Effector CD4-positive, alpha-beta T cell (primary cell): Measurements from ENCODE around the gene PCARE.

Experiments used
- DNase-seq: peaks from one replicate; pipeline ENCODE4 v3.0.0-alpha.2; 2020

Gene PCARE

DNA sequence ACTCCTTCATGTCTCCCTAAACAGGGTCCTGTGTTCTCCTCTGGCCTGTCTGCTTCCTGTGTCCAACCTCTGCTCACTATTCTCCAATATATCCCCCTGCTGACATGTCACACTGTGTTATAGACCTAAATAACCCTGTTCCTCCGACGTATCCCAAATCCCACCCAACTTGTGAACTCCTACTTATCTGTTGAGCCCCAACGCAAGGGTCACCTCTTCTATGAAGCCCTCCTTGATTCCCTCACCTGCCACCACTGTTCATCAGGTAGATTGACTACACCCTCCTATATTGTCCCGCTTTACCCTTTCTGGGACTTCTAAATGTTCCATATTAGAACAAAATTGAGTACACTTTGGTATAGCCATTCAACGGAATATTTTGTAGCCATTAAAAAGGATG, 42.1 kb downstream of the PCARE start:
- no peak for DNase-seq

- DNase-seq: no peak
Observed at GRCh38 chr2:29031046-29031445, 43.3 kb downstream of the PCARE start.

GRCh38 chr2:29025711-29026110, 48.6 kb downstream of the PCARE start:
- DNase-seq: no peak

GRCh38 chr2:29024882-29025430, 49.4 kb downstream of the PCARE start:
- no peak for DNase-seq

DNA sequence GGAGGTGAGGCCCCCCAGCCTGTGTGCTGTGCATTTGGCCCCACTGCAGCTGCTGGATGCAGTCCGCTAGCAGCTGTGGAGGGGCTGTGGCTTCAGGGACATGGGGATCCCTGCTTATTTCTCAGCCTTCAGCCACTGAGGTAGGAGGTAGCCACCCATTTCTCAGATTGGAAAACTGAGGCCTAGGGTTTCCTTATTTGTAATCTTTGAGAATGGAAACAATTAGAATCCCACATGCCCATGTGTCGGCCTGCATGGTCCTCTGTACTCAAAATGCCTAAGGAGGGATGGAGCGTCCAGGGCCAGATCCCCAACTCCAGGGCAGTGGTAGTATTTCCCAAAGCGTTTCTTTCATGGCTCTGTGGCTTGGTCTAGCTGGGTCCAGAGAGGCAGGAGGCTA, 51.1 kb downstream of the PCARE start:
- DNase-seq: no peak

- DNase-seq: no peak
Observed at GRCh38 chr2:29022679-29023078, 51.6 kb downstream of the PCARE start.

- DNase-seq: no peak
Observed at GRCh38 chr2:29021886-29022285, 52.4 kb downstream of the PCARE start.

DNA sequence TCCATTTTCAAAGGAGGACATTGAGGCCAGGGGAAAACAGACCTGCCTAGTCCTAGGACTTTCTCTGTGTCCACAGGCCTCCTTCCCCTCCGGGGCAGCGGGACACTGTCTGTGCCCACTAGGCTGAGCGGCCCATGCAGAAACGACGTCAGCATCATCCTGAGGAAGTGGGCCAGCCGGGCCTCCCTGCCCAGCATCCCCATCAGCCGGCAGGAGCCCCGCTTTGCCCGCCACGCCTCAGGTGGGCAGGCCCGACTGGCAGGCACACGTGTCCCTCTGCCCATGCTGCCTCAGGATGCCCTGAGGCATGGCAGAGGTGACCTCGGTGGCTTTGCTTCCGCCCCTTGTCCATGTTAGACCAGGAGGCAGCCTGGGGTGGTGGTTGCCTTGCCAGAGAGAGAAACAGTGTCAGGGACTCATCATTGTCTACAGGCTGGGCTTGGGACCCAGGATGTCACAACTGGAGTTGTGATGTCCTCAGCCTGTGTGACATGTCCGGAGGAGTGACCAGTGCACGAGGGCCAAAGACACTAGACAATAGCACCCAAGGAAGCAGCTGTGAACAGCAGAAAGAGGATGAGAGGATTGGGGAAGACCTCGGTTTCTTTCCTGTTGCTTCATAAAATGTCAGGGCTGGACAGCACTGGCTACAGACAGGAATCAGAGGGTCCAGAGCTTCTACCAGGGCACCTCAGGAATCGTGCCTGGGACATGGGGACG, 56.4 kb downstream of the PCARE start:
- DNase-seq: no peak

DNA sequence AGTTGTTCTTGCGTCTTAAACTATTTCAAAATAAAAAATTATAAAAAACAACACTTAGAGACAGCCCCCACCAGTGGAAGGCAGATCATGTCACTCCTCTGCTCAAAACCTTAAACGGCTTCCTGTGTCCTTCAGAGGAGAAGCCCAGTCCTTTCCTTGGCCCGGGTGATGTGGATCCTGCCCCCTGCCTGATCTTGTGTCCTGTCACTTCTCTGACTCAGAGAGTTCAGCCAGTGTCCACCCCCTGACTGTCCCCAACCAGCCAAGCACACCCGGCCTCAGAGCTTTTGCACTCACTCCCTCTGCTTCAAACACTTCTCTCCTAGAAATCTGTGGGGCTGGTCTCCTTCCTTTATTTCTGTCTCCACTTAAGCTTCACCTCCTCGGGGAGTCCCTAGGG, 57.8 kb downstream of the PCARE start:
- DNase-seq: no peak

GRCh38 chr2:29015701-29016470, 58.4 kb downstream of the PCARE start:
- DNase-seq: no peak

DNA sequence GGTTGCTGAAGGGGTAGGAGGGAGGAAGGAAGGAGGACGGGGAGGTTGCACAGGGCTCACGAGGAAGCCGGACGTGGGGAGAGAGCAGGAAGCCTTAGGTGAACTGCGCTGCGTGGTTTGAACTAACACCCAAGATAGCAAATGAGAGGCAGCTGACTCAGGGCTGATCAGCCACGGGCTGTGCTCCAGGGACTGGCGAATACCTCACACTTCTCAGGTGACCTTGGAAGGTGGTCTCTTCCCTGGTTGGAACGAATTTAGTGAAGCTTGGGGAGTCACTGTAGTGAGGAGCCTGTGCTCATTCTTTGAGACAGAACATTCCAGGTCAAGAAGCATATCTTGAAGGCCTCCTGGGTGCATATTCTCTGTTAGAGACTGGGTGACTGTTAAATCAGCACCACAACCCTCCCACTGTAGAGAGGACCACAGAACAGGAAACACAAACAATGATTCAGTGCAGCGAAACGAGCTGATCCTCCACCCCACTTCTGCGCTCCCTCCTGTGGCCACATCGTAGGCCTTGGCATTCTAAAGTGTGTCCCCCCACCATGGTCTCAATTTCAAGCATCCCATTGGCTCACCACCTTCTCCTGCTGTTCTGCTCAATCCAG, 59.4 kb downstream of the PCARE start:
- DNase-seq: peak; percentile 61

- no peak for DNase-seq
Observed at GRCh38 chr2:29014331-29014730, 60.0 kb downstream of the PCARE start.

GRCh38 chr2:29013057-29013780, 61.1 kb downstream of the PCARE start:
- no peak for DNase-seq

DNA sequence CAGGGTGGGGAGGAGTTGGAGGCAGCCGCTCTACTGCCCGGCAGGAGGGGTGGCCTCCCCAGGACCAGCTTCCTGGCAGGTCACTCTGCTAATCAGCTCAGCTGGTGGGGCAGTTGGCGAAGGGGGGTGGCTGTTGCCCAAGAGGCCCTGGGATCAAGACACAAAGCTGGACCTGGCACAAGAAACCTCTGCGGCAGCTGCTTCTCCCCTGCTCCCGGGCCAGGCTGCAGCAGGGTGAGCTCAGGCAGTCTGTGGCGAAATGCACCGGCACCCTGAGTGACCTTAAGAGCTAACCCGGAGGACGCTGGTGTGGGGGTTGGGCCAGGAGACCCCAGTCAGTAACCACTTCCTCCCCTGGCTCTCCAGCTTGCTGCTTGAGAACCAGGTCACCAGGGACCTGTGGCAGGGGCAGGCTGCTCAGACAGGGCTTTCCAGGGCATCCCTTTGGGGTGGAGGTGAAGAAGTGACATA, 62.1 kb downstream of the PCARE start:
- DNase-seq: no peak
